Lower leg skin (tissue), 3 donors: ENCODE results near the gene LPA.

Experiments
- CTCF ChIP-seq, 3 donors: fragments of 450-650 bp; IDR thresholded peaks; one replicate each; pipeline ENCODE4 v1.5.1; 2016; ENCODE audit warnings: antibody characterized with exemption in 3 of 3, mild to moderate bottlenecking in 3 of 3, moderate library complexity in 2 of 3
- POLR2A ChIP-seq, 2 donors: fragments of 450-650 bp; IDR thresholded peaks; one replicate each; pipeline ENCODE4 v1.6.1; 2016 to 2017; ENCODE audit warnings: antibody characterized with exemption in 2 of 2, mild to moderate bottlenecking in 1 of 2, moderate library complexity in 1 of 2

DNA sequence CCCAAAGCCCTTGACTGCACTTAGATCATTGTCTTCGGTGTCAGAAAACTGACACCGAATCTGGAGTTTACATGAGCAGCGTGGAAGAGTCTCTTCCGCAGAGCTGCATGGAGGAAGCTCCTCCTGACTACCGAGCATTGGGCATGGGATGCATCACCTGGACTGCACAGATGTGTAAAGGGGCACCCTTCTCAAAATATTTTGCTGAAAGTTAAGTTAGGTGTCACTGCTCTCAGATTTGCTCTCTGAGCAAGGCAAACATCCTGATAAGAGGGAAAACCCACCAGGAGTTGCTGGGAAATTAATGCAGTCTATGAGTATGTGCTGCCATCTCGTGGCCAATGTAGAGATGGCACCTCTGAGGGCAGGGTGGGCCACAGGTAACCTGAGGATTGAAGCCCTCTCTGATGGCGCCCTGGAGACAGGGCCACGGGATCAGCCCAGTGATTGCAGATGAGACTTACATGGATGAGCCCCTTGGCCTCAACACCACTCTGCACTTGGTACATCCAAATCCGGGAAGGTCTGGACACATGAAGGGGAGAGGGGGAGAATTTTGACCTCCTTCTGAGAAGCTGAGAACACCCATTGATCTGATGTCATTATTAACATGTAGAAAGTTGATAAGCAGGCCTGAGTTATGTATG is 129.9 kb downstream of the LPA start:
- TF ChIP-seq CTCF (IDR thresholded peaks at IDR 0.05) = peak in 1 of 3 donors; percentile 40
- no peak for TF ChIP-seq POLR2A (IDR thresholded peaks at IDR 0.05)
